Muscle of arm (tissue), 14 donors: ENCODE measurements around the gene MAST3. TPM values are rescaled to one million over a fixed set of nuclear protein-coding genes. Genes with fewer than 3 reads are reported as not detected.

Source experiments
- DNase-seq: peaks from one replicate; pipeline ENCODE4 v3.0.0-alpha.2; 2013
- long read RNA-seq, 11 donors: transcript quantifications; one replicate each; lab custom pipeline, GENCODE V29; 2026
- polyA plus RNA-seq, 12 donors: library from polyadenylated mRNA; unstranded; fragments of 120-200 nt; gene quantifications; one replicate each; pipeline ENCODE4 v1.2.1, GENCODE V29; 2013; ENCODE audit not compliant: insufficient read length in 12 of 12

Gene MAST3
- 10 to 100 TPM in 4 of 12 donors, 1 to 10 TPM in 8; 4.4 to 70.6 (median 8.8) TPM for polyA plus RNA-seq
- long read RNA-seq, donor 1, partial matches to known transcripts: 13 of 13 reads
- long read RNA-seq, donor 1, other reads (novel, unspliced or antisense): 0 of 13 reads
- long read RNA-seq, donor 2: 0 reads
- long read RNA-seq, donor 3: 0 reads
- long read RNA-seq, donor 4: 0 reads
- long read RNA-seq, donor 5: 0 reads
- long read RNA-seq, donor 6: 0 reads
- long read RNA-seq, donor 7: 0 reads
- long read RNA-seq, donor 8, partial matches to known transcripts: 17 of 17 reads
- long read RNA-seq, donor 8, other reads (novel, unspliced or antisense): 0 of 17 reads
- long read RNA-seq, donor 9: 0 reads
- long read RNA-seq, donor 10: 0 reads
- long read RNA-seq, donor 11: 0 reads

GRCh38 chr19:18097217-18097992 lies at the start of gene MAST3:
Gene MAST3, plus strand, starts transcription at chr19:18097778. Its CDS starts 15 bp downstream, at chr19:18097793.
- DNase-seq: no peak

GRCh38 chr19:18049385-18049784 lies 48.2 kb upstream of the MAST3 start:
- peak; percentile 79 for DNase-seq

GRCh38 chr19:18051887-18052286 lies 45.7 kb upstream of the MAST3 start:
- DNase-seq: no peak

- no peak for DNase-seq
Measured at GRCh38 chr19:18053576-18054219, 43.9 kb upstream of the MAST3 start.

GRCh38 chr19:18055967-18056366 lies 41.6 kb upstream of the MAST3 start:
- DNase-seq: no peak

GRCh38 chr19:18057557-18057956 lies 40.0 kb upstream of the MAST3 start:
- peak; percentile 19 for DNase-seq

- peak; percentile 85 for DNase-seq
Measured at GRCh38 chr19:18058208-18059009, 39.2 kb upstream of the MAST3 start.

GRCh38 chr19:18059297-18059696 lies 38.3 kb upstream of the MAST3 start:
- DNase-seq: no peak

- no peak for DNase-seq
Measured at GRCh38 chr19:18059902-18060301, 37.7 kb upstream of the MAST3 start.

- DNase-seq: no peak
Measured at GRCh38 chr19:18060472-18060871, 37.1 kb upstream of the MAST3 start.

GRCh38 chr19:18062028-18062427 lies 35.5 kb upstream of the MAST3 start:
- no peak for DNase-seq

- DNase-seq: no peak
Measured at GRCh38 chr19:18063463-18063862, 34.1 kb upstream of the MAST3 start.

- no peak for DNase-seq
Measured at GRCh38 chr19:18065173-18065495, 32.4 kb upstream of the MAST3 start.

GRCh38 chr19:18068395-18068794 lies 29.2 kb upstream of the MAST3 start:
- no peak for DNase-seq

- no peak for DNase-seq
Measured at GRCh38 chr19:18069383-18069782, 28.2 kb upstream of the MAST3 start.

- DNase-seq: no peak
Measured at GRCh38 chr19:18070181-18070580, 27.4 kb upstream of the MAST3 start.

GRCh38 chr19:18072335-18072734 lies 25.2 kb upstream of the MAST3 start:
- no peak for DNase-seq

GRCh38 chr19:18073197-18073596 lies 24.4 kb upstream of the MAST3 start:
- no peak for DNase-seq

GRCh38 chr19:18074192-18074591 lies 23.4 kb upstream of the MAST3 start:
- no peak for DNase-seq

- DNase-seq: no peak
Measured at GRCh38 chr19:18083929-18084684, 13.5 kb upstream of the MAST3 start.
